ENCODE measurements around the gene NAP1L1. TPM values are rescaled to one million over a fixed set of nuclear protein-coding genes. Genes with fewer than 3 reads are reported as not detected.

NAP1L1 gene
- total and polyA plus RNA-seq, 2 experiments from 2014 or later, result 658 to 996 TPM

DNA sequence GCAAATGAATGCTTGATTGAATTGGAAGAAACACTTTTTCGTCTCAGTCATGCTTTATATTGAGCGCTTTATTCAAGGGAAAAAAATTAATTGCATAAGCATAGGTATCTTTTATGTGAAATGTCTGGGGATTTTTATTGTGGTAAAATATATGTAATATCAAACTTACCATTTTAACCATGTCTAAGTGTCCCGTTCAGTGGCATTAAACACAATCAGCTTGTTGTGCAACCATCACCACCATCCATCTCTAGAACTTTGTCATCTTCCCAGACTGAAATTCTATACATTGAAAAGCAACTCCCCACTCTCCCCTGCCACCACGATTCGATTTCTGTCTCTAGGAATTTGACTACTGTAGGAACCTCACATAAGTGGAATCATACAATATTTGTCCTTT is 92.7 kb downstream of the NAP1L1 start (continued):
- TF ChIP-seq, protein P1, sequence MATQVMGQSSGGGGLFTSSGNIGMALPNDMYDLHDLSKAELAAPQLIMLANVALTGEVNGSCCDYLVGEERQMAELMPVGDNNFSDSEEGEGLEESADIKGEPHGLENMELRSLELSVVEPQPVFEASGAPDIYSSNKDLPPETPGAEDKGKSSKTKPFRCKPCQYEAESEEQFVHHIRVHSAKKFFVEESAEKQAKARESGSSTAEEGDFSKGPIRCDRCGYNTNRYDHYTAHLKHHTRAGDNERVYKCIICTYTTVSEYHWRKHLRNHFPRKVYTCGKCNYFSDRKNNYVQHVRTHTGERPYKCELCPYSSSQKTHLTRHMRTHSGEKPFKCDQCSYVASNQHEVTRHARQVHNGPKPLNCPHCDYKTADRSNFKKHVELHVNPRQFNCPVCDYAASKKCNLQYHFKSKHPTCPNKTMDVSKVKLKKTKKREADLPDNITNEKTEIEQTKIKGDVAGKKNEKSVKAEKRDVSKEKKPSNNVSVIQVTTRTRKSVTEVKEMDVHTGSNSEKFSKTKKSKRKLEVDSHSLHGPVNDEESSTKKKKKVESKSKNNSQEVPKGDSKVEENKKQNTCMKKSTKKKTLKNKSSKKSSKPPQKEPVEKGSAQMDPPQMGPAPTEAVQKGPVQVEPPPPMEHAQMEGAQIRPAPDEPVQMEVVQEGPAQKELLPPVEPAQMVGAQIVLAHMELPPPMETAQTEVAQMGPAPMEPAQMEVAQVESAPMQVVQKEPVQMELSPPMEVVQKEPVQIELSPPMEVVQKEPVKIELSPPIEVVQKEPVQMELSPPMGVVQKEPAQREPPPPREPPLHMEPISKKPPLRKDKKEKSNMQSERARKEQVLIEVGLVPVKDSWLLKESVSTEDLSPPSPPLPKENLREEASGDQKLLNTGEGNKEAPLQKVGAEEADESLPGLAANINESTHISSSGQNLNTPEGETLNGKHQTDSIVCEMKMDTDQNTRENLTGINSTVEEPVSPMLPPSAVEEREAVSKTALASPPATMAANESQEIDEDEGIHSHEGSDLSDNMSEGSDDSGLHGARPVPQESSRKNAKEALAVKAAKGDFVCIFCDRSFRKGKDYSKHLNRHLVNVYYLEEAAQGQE (IDR thresholded peaks at IDR 0.05; ENCODE audit: unreplicated experiment), result no peak
- TF ChIP-seq NANOG (IDR thresholded peaks at IDR 0.05; ENCODE audit: borderline replicate concordance), result no peak
- no peak for TF ChIP-seq ZNF114 (CRISPR knock-in tag; IDR thresholded peaks at IDR 0.05)
- no peak for TF ChIP-seq ETS1 (IDR thresholded peaks at IDR 0.05)
- no peak for TF ChIP-seq ZNF331 (CRISPR knock-in tag; IDR thresholded peaks at IDR 0.05; ENCODE audit: low read depth)
- TF ChIP-seq EZH2phosphoT487 (IDR thresholded peaks at IDR 0.05; ENCODE audit: unreplicated experiment), result no peak

GRCh38 chr12:75990189-75990912 is 94.1 kb downstream of the NAP1L1 start:
- Mint-ChIP-seq H3K36me3 (ENCODE audit: low read depth) (peaks cover 9% of the 10 kb centered on the region), H3K27me3 (ENCODE audit: insufficient read depth, low read depth, poor library complexity) (no peaks in the 10 kb centered on the region), H3K9me3 (peaks cover 14% of the 10 kb centered on the region), H3K4me3 (no peak overlapping the region), H3K27ac (no peak overlapping the region), H3K4me1 (peaks cover 25% of the 10 kb centered on the region)
- Histone ChIP-seq H3K27ac (ENCODE audit: low read depth) (no peak overlapping the region), H3K36me3 (ENCODE audit: insufficient read depth) (no peaks in the 10 kb centered on the region), H3K79me2 (replicated peaks; ENCODE audit: insufficient read depth) (no peaks in the 10 kb centered on the region), H3K4me3 (no peak overlapping the region), H2AFZ (no peak overlapping the region), H3K4me2 (no peak overlapping the region), H3K4me1 (ENCODE audit: insufficient read depth) (peaks cover 17% of the 10 kb centered on the region), H4K20me1 (replicated peaks; ENCODE audit: insufficient read depth) (no peaks in the 10 kb centered on the region), H3K27me3 (ENCODE audit: insufficient read depth) (no peaks in the 10 kb centered on the region), H3F3A (replicated peaks; ENCODE audit: low read depth) (no peaks in the 10 kb centered on the region), H3K9me2 (ENCODE audit: insufficient read depth) (no peaks in the 10 kb centered on the region)
- ATAC-seq (no peak), DNase-seq (ENCODE audit: low spot score) (no peak)
- no peak for TF ChIP-seq ZNF331 (CRISPR knock-in tag; IDR thresholded peaks at IDR 0.05; ENCODE audit: low read depth)
- no peak for TF ChIP-seq STAT1 (IDR thresholded peaks at IDR 0.05; ENCODE audit: unreplicated experiment)
- no peak for TF ChIP-seq EZH2 (IDR thresholded peaks at IDR 0.05; ENCODE audit: low read depth, unreplicated experiment)
- TF ChIP-seq, protein P2, sequence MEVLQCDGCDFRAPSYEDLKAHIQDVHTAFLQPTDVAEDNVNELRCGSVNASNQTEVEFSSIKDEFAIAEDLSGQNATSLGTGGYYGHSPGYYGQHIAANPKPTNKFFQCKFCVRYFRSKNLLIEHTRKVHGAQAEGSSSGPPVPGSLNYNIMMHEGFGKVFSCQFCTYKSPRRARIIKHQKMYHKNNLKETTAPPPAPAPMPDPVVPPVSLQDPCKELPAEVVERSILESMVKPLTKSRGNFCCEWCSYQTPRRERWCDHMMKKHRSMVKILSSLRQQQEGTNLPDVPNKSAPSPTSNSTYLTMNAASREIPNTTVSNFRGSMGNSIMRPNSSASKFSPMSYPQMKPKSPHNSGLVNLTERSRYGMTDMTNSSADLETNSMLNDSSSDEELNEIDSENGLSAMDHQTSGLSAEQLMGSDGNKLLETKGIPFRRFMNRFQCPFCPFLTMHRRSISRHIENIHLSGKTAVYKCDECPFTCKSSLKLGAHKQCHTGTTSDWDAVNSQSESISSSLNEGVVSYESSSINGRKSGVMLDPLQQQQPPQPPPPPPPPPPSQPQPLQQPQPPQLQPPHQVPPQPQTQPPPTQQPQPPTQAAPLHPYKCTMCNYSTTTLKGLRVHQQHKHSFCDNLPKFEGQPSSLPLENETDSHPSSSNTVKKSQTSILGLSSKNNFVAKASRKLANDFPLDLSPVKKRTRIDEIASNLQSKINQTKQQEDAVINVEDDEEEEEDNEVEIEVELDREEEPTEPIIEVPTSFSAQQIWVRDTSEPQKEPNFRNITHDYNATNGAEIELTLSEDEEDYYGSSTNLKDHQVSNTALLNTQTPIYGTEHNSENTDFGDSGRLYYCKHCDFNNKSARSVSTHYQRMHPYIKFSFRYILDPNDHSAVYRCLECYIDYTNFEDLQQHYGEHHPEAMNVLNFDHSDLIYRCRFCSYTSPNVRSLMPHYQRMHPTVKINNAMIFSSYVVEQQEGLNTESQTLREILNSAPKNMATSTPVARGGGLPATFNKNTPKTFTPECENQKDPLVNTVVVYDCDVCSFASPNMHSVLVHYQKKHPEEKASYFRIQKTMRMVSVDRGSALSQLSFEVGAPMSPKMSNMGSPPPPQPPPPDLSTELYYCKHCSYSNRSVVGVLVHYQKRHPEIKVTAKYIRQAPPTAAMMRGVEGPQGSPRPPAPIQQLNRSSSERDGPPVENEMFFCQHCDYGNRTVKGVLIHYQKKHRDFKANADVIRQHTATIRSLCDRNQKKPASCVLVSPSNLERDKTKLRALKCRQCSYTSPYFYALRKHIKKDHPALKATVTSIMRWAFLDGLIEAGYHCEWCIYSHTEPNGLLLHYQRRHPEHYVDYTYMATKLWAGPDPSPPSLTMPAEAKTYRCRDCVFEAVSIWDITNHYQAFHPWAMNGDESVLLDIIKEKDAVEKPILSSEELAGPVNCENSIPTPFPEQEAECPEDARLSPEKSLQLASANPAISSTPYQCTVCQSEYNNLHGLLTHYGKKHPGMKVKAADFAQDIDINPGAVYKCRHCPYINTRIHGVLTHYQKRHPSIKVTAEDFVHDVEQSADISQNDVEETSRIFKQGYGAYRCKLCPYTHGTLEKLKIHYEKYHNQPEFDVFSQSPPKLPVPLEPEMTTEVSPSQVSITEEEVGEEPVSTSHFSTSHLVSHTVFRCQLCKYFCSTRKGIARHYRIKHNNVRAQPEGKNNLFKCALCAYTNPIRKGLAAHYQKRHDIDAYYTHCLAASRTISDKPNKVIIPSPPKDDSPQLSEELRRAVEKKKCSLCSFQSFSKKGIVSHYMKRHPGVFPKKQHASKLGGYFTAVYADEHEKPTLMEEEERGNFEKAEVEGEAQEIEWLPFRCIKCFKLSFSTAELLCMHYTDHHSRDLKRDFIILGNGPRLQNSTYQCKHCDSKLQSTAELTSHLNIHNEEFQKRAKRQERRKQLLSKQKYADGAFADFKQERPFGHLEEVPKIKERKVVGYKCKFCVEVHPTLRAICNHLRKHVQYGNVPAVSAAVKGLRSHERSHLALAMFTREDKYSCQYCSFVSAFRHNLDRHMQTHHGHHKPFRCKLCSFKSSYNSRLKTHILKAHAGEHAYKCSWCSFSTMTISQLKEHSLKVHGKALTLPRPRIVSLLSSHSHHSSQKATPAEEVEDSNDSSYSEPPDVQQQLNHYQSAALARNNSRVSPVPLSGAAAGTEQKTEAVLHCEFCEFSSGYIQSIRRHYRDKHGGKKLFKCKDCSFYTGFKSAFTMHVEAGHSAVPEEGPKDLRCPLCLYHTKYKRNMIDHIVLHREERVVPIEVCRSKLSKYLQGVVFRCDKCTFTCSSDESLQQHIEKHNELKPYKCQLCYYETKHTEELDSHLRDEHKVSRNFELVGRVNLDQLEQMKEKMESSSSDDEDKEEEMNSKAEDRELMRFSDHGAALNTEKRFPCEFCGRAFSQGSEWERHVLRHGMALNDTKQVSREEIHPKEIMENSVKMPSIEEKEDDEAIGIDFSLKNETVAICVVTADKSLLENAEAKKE (CRISPR knock-in tag; IDR thresholded peaks at IDR 0.05), result no peak
- TF ChIP-seq ETS1 (IDR thresholded peaks at IDR 0.05), result no peak
- TF ChIP-seq ZNF114 (CRISPR knock-in tag; IDR thresholded peaks at IDR 0.05), result no peak
- TF ChIP-seq EZH2phosphoT487 (IDR thresholded peaks at IDR 0.05; ENCODE audit: unreplicated experiment), result no peak
